K562 (cell line): Measurements from ENCODE around the gene UBAP2. TPM values are rescaled to one million over a fixed set of nuclear protein-coding genes. Genes with fewer than 3 reads are reported as not detected.

ENCODE experiments used
- BRF1 ChIP-seq: IDR thresholded peaks from 3 replicates; pipeline ENCODE4 v1.6.1; 2011; ENCODE audit warnings: borderline replicate concordance, mild to moderate bottlenecking; ENCODE audit not compliant: insufficient read length; ENCODE audit errors: extremely low read depth
- CBFA2T3 ChIP-seq: fragments of 450-650 bp; IDR thresholded peaks from 2 replicates; pipeline ENCODE4 v1.6.1; 2017
- DACH1 ChIP-seq: fragments of 450-650 bp; IDR thresholded peaks from 2 replicates; pipeline ENCODE4 v1.6.1; 2018; ENCODE audit not compliant: partially characterized antibody
- ETV5 ChIP-seq: sonication (generic); formaldehyde crosslinking; IDR thresholded peaks from 2 replicates; pipeline ENCODE4 v1.4.0; 2020; ENCODE audit warnings: low read depth, mild to moderate bottlenecking, missing genetic modification reagents
- KAT7 ChIP-seq: sonication (generic); formaldehyde crosslinking; IDR thresholded peaks from 2 replicates; pipeline ENCODE4 v1.8.0; 2022; ENCODE audit warnings: missing genetic modification reagents, mild to moderate bottlenecking, borderline replicate concordance
- MAZ ChIP-seq, 2 experiments: fragments of 450-650 bp in 1 of 2; sonication (generic) in 1 of 2; formaldehyde crosslinking; IDR thresholded peaks in 1 of 2; conservative IDR thresholded peaks in 1 of 2; 2 replicates each; pipeline versions ENCODE4 v1.4.0 to v1.5.0; 2020; ENCODE audit warnings: mild to moderate bottlenecking in 1 of 2, missing genetic modification reagents in 1 of 2
- RCOR1 ChIP-seq, 2 experiments: IDR thresholded peaks; 2 replicates each; pipeline ENCODE4 v1.6.1; 2012; ENCODE audit warnings: low read depth in 2 of 2, low read length in 2 of 2, borderline replicate concordance in 1 of 2, improper control_type of control experiment in 1 of 2
- SAFB2 ChIP-seq: fragments of 200-400 bp; formaldehyde crosslinking; IDR thresholded peaks from 2 replicates; pipeline ENCODE4 v1.6.1; 2018; ENCODE audit warnings: borderline replicate concordance, low read length, low read depth, moderate library complexity; ENCODE audit not compliant: severe bottlenecking
- SAP30 ChIP-seq: fragments of 200-600 bp; sonication (generic); IDR thresholded peaks from 2 replicates; pipeline ENCODE4 v1.6.1; 2012; ENCODE audit warnings: borderline replicate concordance, low read depth, mild to moderate bottlenecking, moderate library complexity, low read length, control low read depth, inconsistent platforms; ENCODE audit not compliant: insufficient read depth, poor library complexity, severe bottlenecking
- SIN3A ChIP-seq, 2 experiments: fragments of 150-350 bp in 1 of 2; IDR thresholded peaks; 2 replicates each; pipeline ENCODE4 v1.6.1; 2011 to 2016; ENCODE audit warnings: borderline replicate concordance in 2 of 2, low read depth in 2 of 2, low read length in 2 of 2, mild to moderate bottlenecking in 2 of 2, moderate library complexity in 2 of 2; ENCODE audit not compliant: control insufficient read depth in 1 of 2
- ZBTB7A ChIP-seq: IDR thresholded peaks from 2 replicates; pipeline ENCODE4 v1.6.1; 2011; ENCODE audit warnings: low read depth, mild to moderate bottlenecking, low read length, moderate library complexity, borderline replicate concordance; ENCODE audit not compliant: control insufficient read depth
- polyA plus RNA-seq, 8 experiments: library from polyadenylated mRNA; depleted of rRNA in 4 of 8; stranded (reverse) in 5 of 8; unstranded in 3 of 8; fragments of >200 nt; fragmentation: Nextera tagmentation in 2 of 8; fragmentation: Illumina TruSeq in 1 of 8; extraction: Ambion mirVana in 2 of 8; extraction: Trizol in 1 of 8; gene quantifications; 2 replicates each; pipeline versions ENCODE4 v1.2.1 to v1.2.3, GENCODE V29; 2011 to 2014; ENCODE audit warnings: inconsistent platforms in 1 of 8, missing spikeins in 1 of 8
- total RNA-seq, 7 experiments: library from RNA; depleted of rRNA in 6 of 7; stranded (reverse); fragments of >200 nt in 6 of 7; fragmentation: Illumina TruSeq in 2 of 7; extraction: Trizol in 2 of 7; gene quantifications; 2 replicates each; pipeline versions ENCODE4 v1.2.1 to v1.2.3, GENCODE V29; 2011 to 2021; ENCODE audit warnings: low replicate concordance in 1 of 7
- TF ChIP-seq, protein P1 (sequence below): sonication (generic); formaldehyde crosslinking; IDR thresholded peaks from 2 replicates; pipeline ENCODE4 v1.8.0; 2023; ENCODE audit warnings: mild to moderate bottlenecking, missing genetic modification reagents
- TF ChIP-seq, protein P2 (sequence below), 2 experiments: IDR thresholded peaks; 2 replicates each; pipeline ENCODE4 v1.6.1; 2011; ENCODE audit warnings: borderline replicate concordance in 1 of 2, control low read depth in 1 of 2, low read depth in 1 of 2, low read length in 1 of 2, mild to moderate bottlenecking in 1 of 2, mixed read lengths in 1 of 2, moderate library complexity in 1 of 2; ENCODE audit not compliant: insufficient read depth in 1 of 2, insufficient read length in 1 of 2, poor library complexity in 1 of 2, severe bottlenecking in 1 of 2; ENCODE audit errors: extremely low read depth in 1 of 2
- TF ChIP-seq, protein P3 (sequence below), 2 experiments: fragments of 450-650 bp; IDR thresholded peaks; 2 replicates each; pipeline ENCODE4 v1.6.1; 2016
- TF ChIP-seq, protein P4 (sequence below): fragments of 200-800 bp; sonication (Bioruptor generic); IDR thresholded peaks from 2 replicates; pipeline ENCODE4 v1.6.1; 2017; ENCODE audit warnings: missing genetic modification characterization, missing compliant biosample characterization

UBAP2 gene
- total and polyA plus RNA-seq, 9 of the 15 experiments (the other 6 are each of a cell fraction or from before 2014, with no cell fraction given): 8.7 to 47.9 (median 18.7) TPM

DNA sequence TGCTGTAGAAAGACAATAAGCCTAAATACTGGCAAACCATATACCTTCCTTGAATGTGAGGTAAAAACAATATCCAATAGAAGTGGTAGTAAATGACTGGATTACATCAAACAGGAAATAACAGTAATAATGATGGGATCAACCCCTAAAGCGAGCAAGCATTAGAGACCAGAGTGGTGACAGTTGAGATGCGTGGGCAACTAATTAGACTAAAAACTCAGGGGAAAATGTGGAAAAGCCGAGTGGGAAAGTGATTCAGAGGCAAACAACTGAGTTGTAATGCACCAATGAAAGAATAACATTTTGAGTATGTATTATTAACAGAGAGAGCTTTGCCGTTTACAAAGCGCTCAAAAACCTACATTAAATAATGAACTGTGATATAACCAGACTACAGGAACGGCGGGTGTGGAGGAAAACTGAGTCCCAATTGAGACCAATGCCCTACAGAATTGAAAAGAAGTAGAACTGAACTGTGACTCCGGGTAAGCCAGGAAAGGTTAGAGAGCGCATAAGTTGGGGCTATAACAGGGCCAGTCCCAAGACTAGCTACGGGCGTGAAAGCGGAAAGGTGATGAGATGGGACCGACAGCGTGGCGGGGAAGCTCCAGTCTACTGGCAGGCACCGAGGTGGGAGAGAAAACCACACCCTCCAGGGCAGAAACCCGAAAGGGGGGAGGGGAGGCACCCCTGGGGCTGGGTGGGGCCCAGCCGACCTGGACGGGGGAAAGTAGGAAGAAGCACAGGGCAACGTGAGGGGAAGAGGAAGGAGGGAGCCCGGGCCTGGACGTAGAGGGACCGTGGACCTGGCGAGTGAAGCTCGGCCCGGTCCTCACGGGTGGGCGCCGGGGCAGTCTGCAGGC, 592 bp downstream of the UBAP2 start (continued):
- 0 out of 2 replicates have a peak, but pooled peaks have one; percentile 20 for TF ChIP-seq ETV5 (CRISPR knock-in tag)
- peak; percentile 50; the same call in 1 of the 2 replicates for TF ChIP-seq ZBTB7A
- 0 out of 2 replicates have a peak, but pooled peaks have one; percentile 7 for TF ChIP-seq CBFA2T3
- TF ChIP-seq RCOR1 (IDR thresholded peaks at IDR 0.05; ENCODE audit: borderline replicate concordance in 1 of 2, low read depth in 2 of 2, low read length in 2 of 2): 0 out of 4 replicates have a peak, but pooled peaks of 1 of the 2 experiments have one; percentile 7
- peak in 1 of 2 experiments; percentile 44; a peak in 1 of 4 replicates for TF ChIP-seq MAZ (CRISPR knock-in tag; conservative IDR thresholded peaks at IDR 0.05 in 1 of 2, IDR thresholded peaks at IDR 0.05 in 1 of 2)
- TF ChIP-seq KAT7 (CRISPR knock-in tag): 0 out of 2 replicates have a peak, but pooled peaks have one; percentile 14
- TF ChIP-seq BRF1: no peak
- TF ChIP-seq, protein P1, sequence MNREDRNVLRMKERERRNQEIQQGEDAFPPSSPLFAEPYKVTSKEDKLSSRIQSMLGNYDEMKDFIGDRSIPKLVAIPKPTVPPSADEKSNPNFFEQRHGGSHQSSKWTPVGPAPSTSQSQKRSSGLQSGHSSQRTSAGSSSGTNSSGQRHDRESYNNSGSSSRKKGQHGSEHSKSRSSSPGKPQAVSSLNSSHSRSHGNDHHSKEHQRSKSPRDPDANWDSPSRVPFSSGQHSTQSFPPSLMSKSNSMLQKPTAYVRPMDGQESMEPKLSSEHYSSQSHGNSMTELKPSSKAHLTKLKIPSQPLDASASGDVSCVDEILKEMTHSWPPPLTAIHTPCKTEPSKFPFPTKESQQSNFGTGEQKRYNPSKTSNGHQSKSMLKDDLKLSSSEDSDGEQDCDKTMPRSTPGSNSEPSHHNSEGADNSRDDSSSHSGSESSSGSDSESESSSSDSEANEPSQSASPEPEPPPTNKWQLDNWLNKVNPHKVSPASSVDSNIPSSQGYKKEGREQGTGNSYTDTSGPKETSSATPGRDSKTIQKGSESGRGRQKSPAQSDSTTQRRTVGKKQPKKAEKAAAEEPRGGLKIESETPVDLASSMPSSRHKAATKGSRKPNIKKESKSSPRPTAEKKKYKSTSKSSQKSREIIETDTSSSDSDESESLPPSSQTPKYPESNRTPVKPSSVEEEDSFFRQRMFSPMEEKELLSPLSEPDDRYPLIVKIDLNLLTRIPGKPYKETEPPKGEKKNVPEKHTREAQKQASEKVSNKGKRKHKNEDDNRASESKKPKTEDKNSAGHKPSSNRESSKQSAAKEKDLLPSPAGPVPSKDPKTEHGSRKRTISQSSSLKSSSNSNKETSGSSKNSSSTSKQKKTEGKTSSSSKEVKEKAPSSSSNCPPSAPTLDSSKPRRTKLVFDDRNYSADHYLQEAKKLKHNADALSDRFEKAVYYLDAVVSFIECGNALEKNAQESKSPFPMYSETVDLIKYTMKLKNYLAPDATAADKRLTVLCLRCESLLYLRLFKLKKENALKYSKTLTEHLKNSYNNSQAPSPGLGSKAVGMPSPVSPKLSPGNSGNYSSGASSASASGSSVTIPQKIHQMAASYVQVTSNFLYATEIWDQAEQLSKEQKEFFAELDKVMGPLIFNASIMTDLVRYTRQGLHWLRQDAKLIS (CRISPR knock-in tag): 0 out of 2 replicates have a peak, but pooled peaks have one; percentile 27
- TF ChIP-seq, protein P2, sequence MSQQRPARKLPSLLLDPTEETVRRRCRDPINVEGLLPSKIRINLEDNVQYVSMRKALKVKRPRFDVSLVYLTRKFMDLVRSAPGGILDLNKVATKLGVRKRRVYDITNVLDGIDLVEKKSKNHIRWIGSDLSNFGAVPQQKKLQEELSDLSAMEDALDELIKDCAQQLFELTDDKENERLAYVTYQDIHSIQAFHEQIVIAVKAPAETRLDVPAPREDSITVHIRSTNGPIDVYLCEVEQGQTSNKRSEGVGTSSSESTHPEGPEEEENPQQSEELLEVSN (IDR thresholded peaks at IDR 0.05; ENCODE audit: borderline replicate concordance in 1 of 2, extremely low read depth in 1 of 2, insufficient read depth in 1 of 2, insufficient read length in 1 of 2, low read depth in 1 of 2, low read length in 1 of 2, poor library complexity in 1 of 2, severe bottlenecking in 1 of 2): peak in 1 of 2 experiments; percentile 8
- TF ChIP-seq SAFB2: no peak
- TF ChIP-seq SAP30: peak; percentile 25
- peak in 1 of 2 experiments; percentile 51; a peak in 1 of 4 replicates for TF ChIP-seq SIN3A (IDR thresholded peaks at IDR 0.05; ENCODE audit: borderline replicate concordance in 2 of 2, control insufficient read depth in 1 of 2, low read depth in 2 of 2, low read length in 2 of 2)
- TF ChIP-seq DACH1: peak; percentile 4
- TF ChIP-seq, protein P3, sequence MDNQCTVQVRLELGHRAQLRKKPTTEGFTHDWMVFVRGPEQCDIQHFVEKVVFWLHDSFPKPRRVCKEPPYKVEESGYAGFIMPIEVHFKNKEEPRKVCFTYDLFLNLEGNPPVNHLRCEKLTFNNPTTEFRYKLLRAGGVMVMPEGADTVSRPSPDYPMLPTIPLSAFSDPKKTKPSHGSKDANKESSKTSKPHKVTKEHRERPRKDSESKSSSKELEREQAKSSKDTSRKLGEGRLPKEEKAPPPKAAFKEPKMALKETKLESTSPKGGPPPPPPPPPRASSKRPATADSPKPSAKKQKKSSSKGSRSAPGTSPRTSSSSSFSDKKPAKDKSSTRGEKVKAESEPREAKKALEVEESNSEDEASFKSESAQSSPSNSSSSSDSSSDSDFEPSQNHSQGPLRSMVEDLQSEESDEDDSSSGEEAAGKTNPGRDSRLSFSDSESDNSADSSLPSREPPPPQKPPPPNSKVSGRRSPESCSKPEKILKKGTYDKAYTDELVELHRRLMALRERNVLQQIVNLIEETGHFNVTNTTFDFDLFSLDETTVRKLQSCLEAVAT (IDR thresholded peaks at IDR 0.05): peak in 1 of 2 experiments; percentile 47; a peak in 1 of 4 replicates
- TF ChIP-seq, protein P4, sequence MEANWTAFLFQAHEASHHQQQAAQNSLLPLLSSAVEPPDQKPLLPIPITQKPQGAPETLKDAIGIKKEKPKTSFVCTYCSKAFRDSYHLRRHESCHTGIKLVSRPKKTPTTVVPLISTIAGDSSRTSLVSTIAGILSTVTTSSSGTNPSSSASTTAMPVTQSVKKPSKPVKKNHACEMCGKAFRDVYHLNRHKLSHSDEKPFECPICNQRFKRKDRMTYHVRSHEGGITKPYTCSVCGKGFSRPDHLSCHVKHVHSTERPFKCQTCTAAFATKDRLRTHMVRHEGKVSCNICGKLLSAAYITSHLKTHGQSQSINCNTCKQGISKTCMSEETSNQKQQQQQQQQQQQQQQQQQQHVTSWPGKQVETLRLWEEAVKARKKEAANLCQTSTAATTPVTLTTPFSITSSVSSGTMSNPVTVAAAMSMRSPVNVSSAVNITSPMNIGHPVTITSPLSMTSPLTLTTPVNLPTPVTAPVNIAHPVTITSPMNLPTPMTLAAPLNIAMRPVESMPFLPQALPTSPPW (CRISPR knock-in tag): peak; percentile 73
